GM12891 (cell line): ENCODE data around the gene DKKL1.

Experiments used
- POLR2AphosphoS5 ChIP-seq: IDR thresholded peaks from 2 replicates; pipeline ENCODE4 v1.6.1; 2011; ENCODE audit warnings: low read depth, low read length, control low read depth
- TAF1 ChIP-seq: IDR thresholded peaks from 2 replicates; pipeline ENCODE4 v1.6.1; 2011; ENCODE audit warnings: low read depth, low read length, control low read depth

DNA sequence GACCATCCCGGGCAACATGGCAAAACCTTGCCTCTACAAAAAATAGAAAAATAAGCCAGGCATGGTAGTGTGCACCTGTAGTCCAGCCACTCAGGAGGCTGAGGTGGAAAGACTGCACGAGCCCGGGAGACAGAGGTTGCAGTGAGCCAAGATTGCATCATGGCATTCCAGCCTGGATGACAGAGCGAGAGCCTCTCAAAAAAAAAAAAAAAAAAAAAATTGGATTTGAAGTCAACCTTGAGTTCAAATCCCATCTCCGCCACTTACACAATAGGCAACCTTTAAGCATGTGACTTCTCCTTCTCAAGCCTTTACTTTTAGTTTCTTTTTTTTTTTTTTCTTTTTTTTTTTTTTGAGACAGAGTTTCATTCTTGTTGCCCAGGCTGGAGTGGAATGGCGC is 36.4 kb downstream of the DKKL1 start:
- TF ChIP-seq POLR2AphosphoS5 (no peak), TAF1 (no peak)
